ENCODE measurements around the gene TOR2A.
"Not testable (repeated sequence)": the region's sequence is repeated elsewhere in the genome, so short reads cannot be mapped to it uniquely, and the experiment has no call there.

DNA sequence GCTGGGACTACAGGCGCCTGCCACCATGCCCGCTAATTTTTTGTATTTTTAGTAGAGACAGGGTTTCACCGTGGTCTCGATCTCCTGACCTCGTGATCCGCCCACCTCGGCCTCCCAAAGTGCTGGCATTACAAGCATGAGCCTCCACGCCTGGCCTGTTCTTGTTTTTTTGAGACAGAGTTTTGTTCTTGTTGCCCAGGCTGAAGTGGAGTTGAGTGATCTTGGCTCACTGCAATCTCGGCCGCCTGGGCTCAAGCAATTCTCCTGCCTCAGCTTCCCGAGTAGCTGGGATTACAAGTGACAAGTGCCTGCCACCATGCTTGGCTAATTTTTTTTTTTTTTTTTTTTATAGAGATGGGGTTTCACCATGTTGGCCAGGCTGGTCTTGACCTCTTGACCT is 21.7 kb upstream of the TOR2A start:
- TF ChIP-seq POLR2A (IDR thresholded peaks at IDR 0.05; ENCODE audit: low read length); GATA1 (IDR thresholded peaks at IDR 0.05; ENCODE audit: low read depth, low read length): not testable (repeated sequence)
